ENCODE data around the gene A2M.

A2M gene

DNA sequence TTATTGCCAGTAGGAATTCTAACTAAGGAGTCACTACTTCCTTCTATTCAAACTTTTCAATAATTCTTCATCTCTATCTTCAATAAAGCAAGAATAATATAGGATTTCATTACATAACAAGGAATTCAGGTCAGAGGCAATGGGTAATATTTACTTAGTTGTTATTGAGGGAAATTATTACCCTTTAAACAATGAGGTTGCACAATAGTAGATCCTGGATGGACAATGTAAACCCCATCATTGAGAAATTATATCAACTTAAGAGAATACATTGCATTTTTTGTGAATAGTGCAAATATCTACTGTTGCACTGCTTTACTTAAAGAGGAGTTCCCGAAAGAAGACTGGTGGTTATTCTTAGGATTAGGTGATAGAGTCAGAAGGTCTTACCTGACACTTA lies 43.8 kb downstream of the A2M start:
- TF ChIP-seq, protein P1, sequence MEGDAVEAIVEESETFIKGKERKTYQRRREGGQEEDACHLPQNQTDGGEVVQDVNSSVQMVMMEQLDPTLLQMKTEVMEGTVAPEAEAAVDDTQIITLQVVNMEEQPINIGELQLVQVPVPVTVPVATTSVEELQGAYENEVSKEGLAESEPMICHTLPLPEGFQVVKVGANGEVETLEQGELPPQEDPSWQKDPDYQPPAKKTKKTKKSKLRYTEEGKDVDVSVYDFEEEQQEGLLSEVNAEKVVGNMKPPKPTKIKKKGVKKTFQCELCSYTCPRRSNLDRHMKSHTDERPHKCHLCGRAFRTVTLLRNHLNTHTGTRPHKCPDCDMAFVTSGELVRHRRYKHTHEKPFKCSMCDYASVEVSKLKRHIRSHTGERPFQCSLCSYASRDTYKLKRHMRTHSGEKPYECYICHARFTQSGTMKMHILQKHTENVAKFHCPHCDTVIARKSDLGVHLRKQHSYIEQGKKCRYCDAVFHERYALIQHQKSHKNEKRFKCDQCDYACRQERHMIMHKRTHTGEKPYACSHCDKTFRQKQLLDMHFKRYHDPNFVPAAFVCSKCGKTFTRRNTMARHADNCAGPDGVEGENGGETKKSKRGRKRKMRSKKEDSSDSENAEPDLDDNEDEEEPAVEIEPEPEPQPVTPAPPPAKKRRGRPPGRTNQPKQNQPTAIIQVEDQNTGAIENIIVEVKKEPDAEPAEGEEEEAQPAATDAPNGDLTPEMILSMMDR (IDR thresholded peaks at IDR 0.05; ENCODE audit: low read depth, low read length) = no peak
- DNase-seq (ENCODE audit: extremely low read depth, low read depth) = no peak

DNA sequence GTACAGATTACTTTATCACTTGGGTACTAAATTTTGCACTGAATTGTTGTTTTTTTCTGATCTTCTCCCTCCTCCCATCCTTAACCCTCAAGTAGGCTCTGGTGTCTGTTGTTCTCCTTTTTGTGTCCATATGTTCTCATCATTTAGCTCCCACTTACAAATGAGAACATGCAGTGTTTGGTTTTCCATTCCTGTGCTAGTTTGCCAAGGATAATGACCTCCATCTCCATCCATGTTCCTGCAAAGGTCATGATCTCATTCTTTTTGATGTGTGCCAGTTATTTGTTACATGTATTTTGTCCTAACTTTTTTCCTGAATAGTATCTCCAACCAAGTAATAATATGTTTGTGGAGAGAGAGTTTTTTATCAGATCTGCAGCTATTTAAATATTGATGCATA lies 44.2 kb downstream of the A2M start:
- TF ChIP-seq, protein P1 (IDR thresholded peaks at IDR 0.05; ENCODE audit: low read depth, low read length) = no peak
- DNase-seq (ENCODE audit: extremely low read depth, low read depth) = no peak

DNA sequence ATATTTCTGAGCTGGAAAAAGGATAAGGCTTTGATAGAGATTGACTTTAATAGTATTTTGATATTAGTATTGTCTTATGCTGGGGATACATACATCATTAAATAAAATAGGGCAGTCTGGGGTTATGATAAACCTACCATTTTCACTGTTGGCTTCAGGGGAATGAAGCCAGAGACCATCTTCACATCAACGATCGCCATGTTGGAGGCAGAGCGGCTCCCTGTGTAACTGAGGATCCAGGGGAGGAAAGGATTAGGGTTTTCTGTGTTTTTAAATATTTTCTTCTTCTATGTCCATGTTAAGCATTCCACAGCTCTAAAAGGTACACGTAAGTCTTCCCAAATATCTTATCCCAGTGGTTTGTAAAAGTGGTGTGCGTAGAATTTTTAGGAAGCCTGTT lies 45.4 kb downstream of the A2M start:
- TF ChIP-seq, protein P1 (IDR thresholded peaks at IDR 0.05; ENCODE audit: low read depth, low read length) = no peak
- DNase-seq (ENCODE audit: extremely low read depth, low read depth) = no peak

DNA sequence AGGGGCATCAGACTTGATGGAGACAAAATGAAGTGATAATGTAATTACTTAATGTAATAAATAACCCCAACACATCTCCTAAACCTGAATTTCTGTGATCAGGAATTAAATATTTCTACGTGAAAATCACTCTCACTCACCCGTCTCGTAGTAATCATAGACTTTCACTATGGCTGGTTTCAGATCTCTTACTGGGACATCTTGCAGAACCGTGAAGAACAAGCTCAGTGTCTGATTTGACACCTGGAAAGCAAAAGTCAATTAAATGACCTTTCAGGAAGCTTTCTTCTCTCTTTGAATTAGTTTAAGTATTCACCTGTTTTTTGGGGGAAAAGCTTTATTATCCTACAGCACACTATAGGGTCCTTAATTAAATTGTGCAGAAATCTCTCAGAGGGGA lies 47.1 kb downstream of the A2M start:
- TF ChIP-seq, protein P1 (IDR thresholded peaks at IDR 0.05; ENCODE audit: low read depth, low read length) = no peak
- DNase-seq (ENCODE audit: extremely low read depth, low read depth) = no peak

DNA sequence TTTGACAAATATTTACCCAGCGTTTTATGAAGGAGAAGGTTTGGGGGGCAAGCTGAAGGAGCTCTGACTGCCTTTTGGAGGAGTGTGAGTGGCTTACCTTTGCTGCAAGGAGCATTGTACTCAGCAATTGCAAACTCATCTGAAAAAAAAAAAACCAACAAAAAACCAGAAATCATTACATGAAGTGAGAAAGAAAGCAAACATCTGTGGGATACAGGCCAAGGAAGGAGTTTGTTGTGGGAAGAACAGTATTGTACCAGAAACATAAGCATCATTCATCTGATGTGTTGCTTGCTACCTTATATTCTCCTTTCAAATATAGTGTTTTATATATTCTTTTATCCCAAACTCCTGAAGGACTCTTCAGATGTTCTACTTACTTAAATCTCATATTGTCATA lies 47.6 kb downstream of the A2M start:
- TF ChIP-seq, protein P1 (IDR thresholded peaks at IDR 0.05; ENCODE audit: low read depth, low read length) = no peak
- no peak for DNase-seq (ENCODE audit: extremely low read depth, low read depth)

DNA sequence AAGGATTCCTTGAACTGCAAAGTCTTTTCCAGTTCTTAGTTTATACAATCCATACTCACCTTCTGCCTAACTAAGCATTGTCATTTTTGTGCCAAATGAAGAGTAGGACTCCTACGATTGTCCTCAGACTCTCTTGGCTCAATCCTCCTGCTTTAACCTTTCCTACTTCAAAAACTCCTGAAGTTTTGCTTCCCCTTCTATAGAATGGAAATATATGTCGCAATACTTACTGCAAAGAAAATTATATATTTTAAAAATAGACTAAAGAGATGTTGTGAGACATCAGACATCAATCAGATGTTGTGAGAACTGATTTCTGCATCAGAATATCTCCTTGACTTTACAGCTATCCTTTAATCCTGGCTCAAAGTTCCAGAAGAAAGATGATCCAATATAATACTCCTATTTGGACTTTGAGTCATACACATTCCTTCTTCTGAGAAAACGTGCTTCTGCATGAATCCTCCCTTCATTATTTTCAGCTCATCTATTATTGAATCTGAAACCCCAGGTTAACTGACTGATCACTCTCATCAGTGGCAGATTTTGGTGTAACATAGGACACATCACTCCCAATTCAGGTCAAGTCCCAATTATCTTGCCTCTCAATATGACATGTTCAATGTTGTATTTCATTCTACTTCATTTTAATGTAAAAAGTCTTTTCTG lies 48.8 kb downstream of the A2M start:
- TF ChIP-seq, protein P1 (IDR thresholded peaks at IDR 0.05; ENCODE audit: low read depth, low read length) = no peak
- DNase-seq (ENCODE audit: extremely low read depth, low read depth) = no peak

DNA sequence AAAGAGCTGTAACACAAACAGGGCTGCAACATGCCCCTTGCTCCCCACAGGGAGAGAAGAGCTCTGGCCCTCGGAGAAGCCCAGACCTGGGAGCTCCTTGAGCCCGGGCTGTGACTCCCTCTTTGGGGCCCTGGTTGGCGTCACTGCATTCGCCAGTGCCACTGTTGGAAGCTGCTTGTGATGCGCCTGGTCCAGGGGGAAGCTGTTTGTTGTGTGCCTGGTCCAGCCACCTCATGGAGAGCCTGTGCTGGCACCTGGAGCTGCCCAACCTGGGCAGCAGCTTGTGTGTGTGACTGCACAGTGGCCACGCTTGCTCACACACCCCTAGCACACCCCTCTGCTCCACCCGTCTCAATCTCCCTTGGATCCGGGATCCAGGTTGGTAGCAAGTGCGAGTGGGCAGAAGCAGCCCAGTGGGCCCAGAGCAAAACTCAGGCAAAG lies 49.5 kb downstream of the A2M start:
- TF ChIP-seq, protein P1 (IDR thresholded peaks at IDR 0.05; ENCODE audit: low read depth, low read length) = no peak

More for the DNA sequence above, 49.5 kb downstream of the A2M start:
- DNase-seq (ENCODE audit: extremely low read depth, low read depth) = no peak

Measured in AG09319 (cell line).